NCI-H524 (cell line): ENCODE data around the gene GUCY1A1.
A peak's percentile ranks its signal among the peaks of the same experiment; 100 is the strongest.

Source experiments
- DNase-seq, 2 experiments: peaks; one replicate each; lab custom pipeline; 2025; lab: John Stamatoyannopoulos, UW

Gene GUCY1A1

GRCh38 chr4:155692361-155692760 is 25.7 kb downstream of the GUCY1A1 start:
- DNase-seq, result no peak

- no peak for DNase-seq
These were observed 26.5 kb downstream of the GUCY1A1 start for GRCh38 chr4:155693015-155693663.

- DNase-seq, result no peak
These were observed 27.6 kb downstream of the GUCY1A1 start for GRCh38 chr4:155694100-155694785.

GRCh38 chr4:155696226-155696625 is 29.6 kb downstream of the GUCY1A1 start:
- no peak for DNase-seq

GRCh38 chr4:155696726-155697125 is 30.1 kb downstream of the GUCY1A1 start:
- DNase-seq, result no peak

- DNase-seq, result no peak
These were observed 35.2 kb downstream of the GUCY1A1 start for GRCh38 chr4:155701827-155702226.

GRCh38 chr4:155703486-155704247 is 37.0 kb downstream of the GUCY1A1 start:
- no peak for DNase-seq

GRCh38 chr4:155704841-155705404 is 38.3 kb downstream of the GUCY1A1 start:
- DNase-seq, result no peak

GRCh38 chr4:155705664-155706063 is 39.0 kb downstream of the GUCY1A1 start:
- DNase-seq, result no peak

- no peak for DNase-seq
These were observed 39.5 kb downstream of the GUCY1A1 start for GRCh38 chr4:155706147-155706546.

- DNase-seq, result no peak
These were observed 40.6 kb downstream of the GUCY1A1 start for GRCh38 chr4:155707251-155707650.

- DNase-seq, result no peak
These were observed 42.1 kb downstream of the GUCY1A1 start for GRCh38 chr4:155708782-155709181.

GRCh38 chr4:155709918-155710317 is 43.3 kb downstream of the GUCY1A1 start:
- DNase-seq, result no peak

GRCh38 chr4:155711556-155711955 is 44.9 kb downstream of the GUCY1A1 start:
- no peak for DNase-seq

- DNase-seq, result no peak
These were observed 46.2 kb downstream of the GUCY1A1 start for GRCh38 chr4:155712846-155713245.

GRCh38 chr4:155713911-155714310 is 47.3 kb downstream of the GUCY1A1 start:
- no peak for DNase-seq

- no peak for DNase-seq
These were observed 55.7 kb downstream of the GUCY1A1 start for GRCh38 chr4:155722336-155722735.

- DNase-seq, result no peak
These were observed 56.3 kb downstream of the GUCY1A1 start for GRCh38 chr4:155722816-155723499.

GRCh38 chr4:155724731-155725130 is 58.1 kb downstream of the GUCY1A1 start:
- no peak for DNase-seq

GRCh38 chr4:155734065-155734464 is 67.4 kb downstream of the GUCY1A1 start:
- peak in 1 of 2 experiments; percentile 59 for DNase-seq

GRCh38 chr4:155734951-155735350 is 68.3 kb downstream of the GUCY1A1 start:
- DNase-seq, result no peak

GRCh38 chr4:155735496-155735895 is 68.8 kb downstream of the GUCY1A1 start:
- DNase-seq, result no peak
